Uterus (tissue), 4 donors: ENCODE results near the gene SMIM1. TPM values are rescaled to one million over a fixed set of nuclear protein-coding genes. Genes with fewer than 3 reads are reported as not detected.
"Not testable (repeated sequence)": the region's sequence is repeated elsewhere in the genome, so short reads cannot be mapped to it uniquely, and the experiment has no call there.

Experiments used
- DNase-seq, 2 donors: peaks; one replicate each; pipeline ENCODE4 v3.0.0-alpha.2; 2019 to 2020
- H3K27ac ChIP-seq, 2 donors: fragments of 200-600 bp; sonication (generic); 1 replicate in 1 of 2; 2 replicates in 1 of 2; pipeline ENCODE4 v1.5.1; 2016 to 2018
- H3K27me3 ChIP-seq, 2 donors: fragments of 200-600 bp; sonication (generic); one replicate each; pipeline ENCODE4 v1.5.1; 2018 to 2019; ENCODE audit warnings: control low read depth in 1 of 2
- H3K36me3 ChIP-seq, 2 donors: fragments of 200-600 bp; sonication (generic); one replicate each; pipeline ENCODE4 v1.5.1; 2019; ENCODE audit warnings: control low read depth in 1 of 2
- H3K4me1 ChIP-seq, 2 donors: fragments of 200-600 bp; sonication (generic); one replicate each; pipeline ENCODE4 v1.5.1; 2018 to 2019; ENCODE audit warnings: control low read depth in 1 of 2
- H3K4me3 ChIP-seq, 2 donors: fragments of 200-600 bp; sonication (generic); 1 replicate in 1 of 2; 2 replicates in 1 of 2; pipeline ENCODE4 v1.5.1; 2018 to 2019; ENCODE audit warnings: mild to moderate bottlenecking in 1 of 2
- H3K9me3 ChIP-seq, 2 donors: fragments of 200-600 bp; sonication (generic); one replicate each; pipeline ENCODE4 v1.5.1; 2019; ENCODE audit warnings: control low read depth in 1 of 2
- CTCF ChIP-seq, 4 experiments: fragments of 200-600 bp in 2 of 4; fragments of 450-650 bp in 2 of 4; sonication (generic) in 2 of 4; IDR thresholded peaks; one replicate each; pipeline ENCODE4 v1.5.1; 2016 to 2019; ENCODE audit warnings: antibody characterized with exemption in 4 of 4, mild to moderate bottlenecking in 2 of 4, moderate library complexity in 1 of 4
- POLR2A ChIP-seq, 2 donors: fragments of 450-650 bp; IDR thresholded peaks; one replicate each; pipeline ENCODE4 v1.6.1; 2016; ENCODE audit warnings: antibody characterized with exemption in 2 of 2, mild to moderate bottlenecking in 1 of 2, moderate library complexity in 1 of 2
- intact Hi-C: fragments of 100-400 bp; cut with DNase I; formaldehyde crosslinking; loops from one replicate; pipeline ENCODE4 v1.15.1; 2023; ENCODE audit warnings: low total_unique reads
- total RNA-seq, 4 donors: library from RNA; depleted of rRNA in 3 of 4; stranded (reverse); fragments of >200 nt in 3 of 4; gene quantifications; one replicate each; pipeline versions ENCODE4 v1.1.0 to v1.2.4, GENCODE V29; 2014 to 2023
- donor health status: DM: yes; HTN: yes; CAD: no.

Gene SMIM1
- total RNA-seq, 4 donors from 2014 or later = 4.4 to 15.4 TPM; not detected in 2

DNA sequence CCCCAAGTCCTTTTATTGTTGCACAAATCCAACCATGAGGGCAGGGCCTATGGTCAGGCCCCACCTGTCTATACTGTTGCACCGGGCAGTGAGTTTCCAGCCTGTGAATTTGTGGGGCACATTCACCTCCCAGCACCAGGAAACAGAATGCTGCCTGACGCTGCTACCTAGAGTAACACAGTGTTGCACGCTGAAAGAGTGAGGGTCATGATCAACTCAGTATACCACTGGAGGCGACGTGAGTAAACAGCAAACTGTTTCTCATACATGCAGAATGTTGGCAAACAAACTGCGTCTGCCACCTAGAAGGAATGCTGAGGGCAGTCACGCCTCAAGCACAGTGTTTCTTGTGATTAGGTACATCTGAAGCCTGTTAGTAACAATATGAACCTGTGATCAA lies 37.1 kb downstream of the SMIM1 start:
- Histone ChIP-seq H3K9me3 (no peaks in the 10 kb centered on the region), H3K27me3 (no peaks in the 10 kb centered on the region), H3K27ac (no peak overlapping the region), H3K4me3 (no peak overlapping the region), H3K4me1 (no peaks in the 10 kb centered on the region), H3K36me3 (no peaks in the 10 kb centered on the region)
- no peak for DNase-seq
- no peak for TF ChIP-seq POLR2A (IDR thresholded peaks at IDR 0.05)
- TF ChIP-seq CTCF (IDR thresholded peaks at IDR 0.05) = no peak
- intact Hi-C loops = no loop called here

- intact Hi-C loops, DNase-seq, H3K9me3 ChIP-seq, H3K36me3 ChIP-seq, H3K27ac ChIP-seq, H3K4me1 ChIP-seq, H3K4me3 ChIP-seq, H3K27me3 ChIP-seq: not testable (repeated sequence)
Observed at GRCh38 chr1:3810149-3810761, 37.7 kb downstream of the SMIM1 start.

GRCh38 chr1:3811595-3811911 lies 39.0 kb downstream of the SMIM1 start:
- Histone ChIP-seq H3K4me1 (no peaks in the 10 kb centered on the region), H3K27me3 (no peaks in the 10 kb centered on the region), H3K4me3 (no peak overlapping the region), H3K9me3 (no peaks in the 10 kb centered on the region), H3K27ac (no peak overlapping the region), H3K36me3 (no peaks in the 10 kb centered on the region)
- intact Hi-C loops = no loop called here
- DNase-seq = no peak
- no peak for TF ChIP-seq POLR2A (IDR thresholded peaks at IDR 0.05)
- no peak for TF ChIP-seq CTCF (IDR thresholded peaks at IDR 0.05)

DNA sequence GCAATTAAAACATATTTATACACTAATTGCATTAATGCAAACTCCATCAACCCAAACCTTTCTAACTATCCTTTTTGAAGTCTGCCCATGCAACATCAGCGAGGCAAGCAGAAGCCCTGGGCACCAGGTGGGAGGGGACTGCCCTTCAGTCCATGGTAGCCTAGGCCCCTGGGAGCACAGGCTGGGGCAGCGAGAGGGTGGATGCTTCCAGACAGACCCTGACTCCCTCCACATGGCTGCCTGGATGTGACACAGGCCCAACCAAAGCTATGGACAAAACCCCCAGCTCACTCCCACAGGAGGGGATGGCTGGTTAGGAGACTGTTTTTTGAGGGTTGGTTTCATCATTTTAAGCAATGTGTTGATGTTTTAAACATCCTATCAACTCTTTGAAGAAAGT lies 41.5 kb downstream of the SMIM1 start:
- no peaks in the 10 kb centered on the region for H3K9me3 ChIP-seq
- no peak overlapping the region for H3K4me3 ChIP-seq
- intact Hi-C loops = no loop called here
- no peaks in the 10 kb centered on the region for H3K4me1 ChIP-seq
- no peak for TF ChIP-seq CTCF (IDR thresholded peaks at IDR 0.05)
- TF ChIP-seq POLR2A (IDR thresholded peaks at IDR 0.05) = no peak
- DNase-seq = no peak
- H3K27me3 ChIP-seq = no peaks in the 10 kb centered on the region
- H3K27ac ChIP-seq = no peak overlapping the region
- H3K36me3 ChIP-seq = no peaks in the 10 kb centered on the region

DNA sequence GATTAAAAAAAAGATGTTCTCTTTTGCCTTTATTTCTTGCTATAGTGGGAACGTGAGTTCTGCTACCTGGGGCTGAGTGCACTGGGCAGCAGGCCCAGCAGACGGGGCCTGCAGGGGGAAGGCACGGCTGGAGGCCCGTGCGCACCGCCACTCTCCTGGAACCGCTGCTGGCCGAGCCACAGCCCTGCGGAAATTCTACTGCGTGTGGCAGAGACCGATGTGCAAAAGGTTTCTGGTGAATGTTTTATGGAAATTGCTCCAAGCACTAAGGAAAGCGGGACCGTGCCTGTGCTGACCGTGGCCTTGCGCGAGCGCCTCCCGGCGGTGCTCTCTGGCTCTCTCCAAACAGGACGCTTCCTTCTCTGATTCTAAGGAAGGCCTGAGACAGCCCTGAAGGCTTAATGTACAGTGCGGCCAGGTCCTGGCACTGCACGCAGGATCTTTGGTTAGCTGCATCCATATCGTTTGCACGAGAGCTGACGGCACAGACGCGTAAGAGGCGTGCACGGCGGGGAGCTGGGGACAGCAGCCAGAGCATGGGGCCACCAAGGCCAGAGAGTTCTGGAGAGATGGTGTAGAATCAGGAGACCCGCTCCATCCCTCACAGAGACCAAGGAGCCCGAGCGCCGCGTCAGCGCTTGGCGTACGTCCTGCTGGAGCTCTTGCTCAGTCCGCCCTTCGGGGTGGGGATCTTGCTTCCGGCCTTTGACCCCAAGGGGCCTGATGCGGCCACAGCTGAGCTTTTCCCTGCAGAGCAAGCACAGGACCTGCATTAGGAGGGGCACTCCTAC lies 42.4 kb downstream of the SMIM1 start:
- intact Hi-C loops = no loop called here
- Histone ChIP-seq H3K27me3 (no peaks in the 10 kb centered on the region), H3K4me1 (no peaks in the 10 kb centered on the region), H3K36me3 (no peaks in the 10 kb centered on the region), H3K4me3 (no peak overlapping the region), H3K27ac (no peak overlapping the region), H3K9me3 (no peaks in the 10 kb centered on the region)
- TF ChIP-seq POLR2A (IDR thresholded peaks at IDR 0.05) (no peak), CTCF (IDR thresholded peaks at IDR 0.05) (no peak)
- no peak for DNase-seq
